HL-60 (cell line): ENCODE results near the gene STIP1.

ENCODE experiments used
- DNase-seq, 2 experiments: peaks; one replicate each; pipeline ENCODE4 v3.0.0-alpha.2; 2010 to 2020; ENCODE audit warnings: low read depth in 1 of 2, low spot score in 1 of 2
- H3K27ac ChIP-seq: fragments of 250-450 bp; sonication (Bioruptor Pico); replicated peaks from 2 replicates; pipeline ENCODE4 v1.5.1; 2020; ENCODE audit warnings: mild to moderate bottlenecking, moderate library complexity
- H3K27me3 ChIP-seq: fragments of 250-450 bp; sonication (Bioruptor Pico); 2 replicates; pipeline ENCODE4 v1.5.1; 2021; ENCODE audit warnings: mild to moderate bottlenecking, moderate library complexity; ENCODE audit not compliant: insufficient read depth, poor library complexity, severe bottlenecking
- H3K4me3 ChIP-seq: replicated peaks from 2 replicates; pipeline ENCODE4 v1.5.1; 2011; ENCODE audit warnings: mild to moderate bottlenecking, control low read depth, low read length; ENCODE audit not compliant: insufficient read depth
- CTCF ChIP-seq: IDR thresholded peaks from one replicate; pipeline ENCODE4 v1.5.1; 2011; ENCODE audit warnings: low read length, control low read depth, inconsistent platforms; ENCODE audit not compliant: insufficient read depth
- GABPA ChIP-seq: IDR thresholded peaks from 2 replicates; pipeline ENCODE4 v1.6.1; 2012; ENCODE audit warnings: low read depth
- POLR2AphosphoS5 ChIP-seq: IDR thresholded peaks from 2 replicates; pipeline ENCODE4 v1.6.1; 2012; ENCODE audit warnings: low read depth
- REST ChIP-seq: IDR thresholded peaks from 2 replicates; pipeline ENCODE4 v1.6.1; 2012; ENCODE audit warnings: low read depth; ENCODE audit not compliant: insufficient replicate concordance
- SPI1 ChIP-seq: IDR thresholded peaks from 2 replicates; pipeline ENCODE4 v1.6.1; 2012; ENCODE audit warnings: low read depth, mild to moderate bottlenecking, borderline replicate concordance

The STIP1 gene

GRCh38 chr11:64234647-64235379 is 48.8 kb downstream of the STIP1 start:
- Histone ChIP-seq H3K4me3 (peak overlapping the region; percentile 53), H3K27me3 (no peaks in the 10 kb centered on the region), H3K27ac (no peak overlapping the region)
- TF ChIP-seq REST = no peak
- TF ChIP-seq POLR2AphosphoS5 = no peak
- TF ChIP-seq CTCF = no peak
- no peak for TF ChIP-seq SPI1
- DNase-seq = no peak

- Histone ChIP-seq H3K27ac (no peak overlapping the region), H3K27me3 (no peaks in the 10 kb centered on the region), H3K4me3 (peak overlapping the region; percentile 53)
- TF ChIP-seq GABPA = no peak
- TF ChIP-seq REST = no peak
- no peak for TF ChIP-seq SPI1
- TF ChIP-seq POLR2AphosphoS5 = no peak
- TF ChIP-seq CTCF = no peak
- DNase-seq = no peak
These were observed 49.6 kb downstream of the STIP1 start for GRCh38 chr11:64235437-64236161.

GRCh38 chr11:64237484-64237951 is 51.5 kb downstream of the STIP1 start:
- Histone ChIP-seq H3K27me3 (no peaks in the 10 kb centered on the region), H3K27ac (peak overlapping the region; percentile 97), H3K4me3 (no peak overlapping the region)
- no peak for DNase-seq
- TF ChIP-seq POLR2AphosphoS5 = no peak
- TF ChIP-seq SPI1 = no peak
- TF ChIP-seq REST = no peak
